Lower leg skin (tissue), 4 donors: Measurements from ENCODE around the gene SERAC1. TPM values are rescaled to one million over a fixed set of nuclear protein-coding genes. Genes with fewer than 3 reads are reported as not detected.

Experiments
- DNase-seq, 2 donors: peaks; one replicate each; pipeline ENCODE4 v3.0.0-alpha.2; 2019; ENCODE audit warnings: low spot score in 2 of 2
- H3K4me3 ChIP-seq: fragments of 200-600 bp; sonication (generic); 2 replicates; pipeline ENCODE4 v1.5.1; 2017; ENCODE audit warnings: mild to moderate bottlenecking, low read depth; ENCODE audit not compliant: poor library complexity, severe bottlenecking
- CTCF ChIP-seq, 3 donors: fragments of 450-650 bp; IDR thresholded peaks; one replicate each; pipeline ENCODE4 v1.5.1; 2016; ENCODE audit warnings: antibody characterized with exemption in 3 of 3, mild to moderate bottlenecking in 3 of 3, moderate library complexity in 2 of 3
- POLR2A ChIP-seq, 2 donors: fragments of 450-650 bp; IDR thresholded peaks; one replicate each; pipeline ENCODE4 v1.6.1; 2016 to 2017; ENCODE audit warnings: antibody characterized with exemption in 2 of 2, mild to moderate bottlenecking in 1 of 2, moderate library complexity in 1 of 2
- WGBS, 2 donors: methylation state at CpG; one replicate each; pipeline ENCODE4 v1.1.5; 2018; 5-methylcytosine and 5-hydroxymethylcytosine counted together
- intact Hi-C: fragments of 100-400 bp; cut with DNase I; formaldehyde crosslinking; loops from one replicate; pipeline ENCODE4 v1.15.0; 2023; ENCODE audit warnings: low total_unique reads
- total RNA-seq, 4 donors: library from RNA; depleted of rRNA; stranded (reverse); fragments of >200 nt; gene quantifications; one replicate each; pipeline ENCODE4 v1.1.0, GENCODE V29; 2016

SERAC1 gene
- total RNA-seq, 4 donors from 2014 or later = 9.2 to 13.9 (median 11.0) TPM

DNA sequence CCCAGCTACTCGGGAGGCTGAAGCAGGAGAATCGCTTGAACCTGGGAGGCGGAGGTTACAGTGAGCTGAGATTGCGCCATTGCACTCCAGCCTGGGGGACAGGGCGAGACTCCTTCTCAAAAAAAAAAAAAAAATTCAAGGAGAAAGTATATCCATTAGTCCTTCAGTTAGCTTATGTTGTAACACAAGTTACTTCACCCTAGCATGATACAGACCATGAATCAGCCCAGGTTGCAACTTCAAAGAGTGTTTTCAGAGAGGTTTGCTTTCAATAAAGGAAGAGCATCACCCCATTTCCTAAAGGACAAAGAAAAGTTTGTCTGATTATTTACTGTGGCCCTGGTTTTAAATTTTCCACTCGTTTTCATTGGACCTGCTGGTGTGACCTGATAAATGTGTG is 73.0 kb downstream of the SERAC1 start:
- TF ChIP-seq CTCF (IDR thresholded peaks at IDR 0.05) = no peak
- no peak for TF ChIP-seq POLR2A (IDR thresholded peaks at IDR 0.05)
- DNase-seq = no peak
- WGBS, 2 donors = 92 to 94% methylated on average over 6 of the region's 6 CpGs

DNA sequence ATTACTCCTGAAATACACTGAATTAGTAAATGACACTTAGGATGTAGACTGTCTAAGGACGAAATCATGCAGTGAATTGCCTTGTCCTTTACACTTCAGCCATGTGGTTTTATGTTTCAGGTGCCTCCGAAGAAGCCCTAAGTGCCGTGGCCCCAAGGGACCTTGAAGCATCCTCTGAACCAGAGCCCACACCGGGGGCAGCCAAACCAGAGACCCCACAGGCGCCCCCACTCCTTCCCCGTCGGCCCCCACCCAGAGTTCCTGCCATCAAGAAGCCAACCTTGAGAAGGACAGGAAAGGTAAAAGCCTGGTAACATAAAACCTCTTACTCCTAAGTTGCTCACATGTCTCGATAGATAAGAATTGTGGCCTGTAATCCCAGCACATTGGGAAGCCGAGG is 75.3 kb downstream of the SERAC1 start:
- H3K4me3 ChIP-seq = no peak overlapping the region
- 94 to 98% methylated on average over 9 of the region's 9 CpGs for WGBS, 2 donors
- TF ChIP-seq CTCF (IDR thresholded peaks at IDR 0.05) (no peak), POLR2A (IDR thresholded peaks at IDR 0.05) (no peak)
- intact Hi-C loops = no loop called here
- no peak for DNase-seq

More for the DNA sequence above, 73.0 kb downstream of the SERAC1 start:
- no peak overlapping the region for H3K4me3 ChIP-seq
- intact Hi-C loops = no loop called here

DNA sequence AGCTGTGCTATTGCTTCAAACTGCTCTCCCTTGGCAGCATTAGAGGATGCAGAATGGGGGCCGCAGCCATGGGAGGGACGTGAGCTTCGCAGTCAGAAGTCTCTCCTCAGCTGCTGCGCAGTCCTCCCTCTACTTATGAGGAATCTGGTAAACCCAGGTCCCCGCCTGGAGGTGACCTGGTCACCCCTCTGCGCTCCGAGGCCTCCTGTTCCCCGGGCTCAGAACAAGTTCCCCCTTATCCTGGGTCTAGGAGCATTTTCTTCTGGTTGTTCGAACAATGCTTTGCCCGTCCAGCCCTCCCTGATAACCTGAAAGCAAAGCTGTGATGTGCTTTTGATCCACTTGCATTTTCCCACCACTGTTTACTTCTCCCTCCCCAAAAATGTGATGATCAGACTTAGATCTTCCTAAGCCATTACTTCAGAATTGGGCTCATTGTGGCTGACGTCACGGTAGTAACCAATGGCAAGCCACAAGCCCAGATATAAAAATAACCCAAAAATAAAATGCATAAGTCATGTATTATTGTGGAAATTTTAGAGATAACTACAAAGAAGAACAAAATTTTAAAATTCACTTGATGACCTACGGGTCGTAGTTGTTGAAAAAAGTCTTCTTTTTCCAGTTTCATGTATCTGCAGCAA is 80.7 kb downstream of the SERAC1 start:
- intact Hi-C loops = no loop called here
- H3K4me3 ChIP-seq = no peak overlapping the region
- no peak for DNase-seq
- TF ChIP-seq POLR2A (IDR thresholded peaks at IDR 0.05) (no peak), CTCF (IDR thresholded peaks at IDR 0.05) (no peak)
- 95 to 96% methylated on average over 14 of the region's 14 CpGs for WGBS, 2 donors

GRCh38 chr6:158086504-158087223 is 81.4 kb downstream of the SERAC1 start:
- H3K4me3 ChIP-seq = no peak overlapping the region
- 85 to 92% methylated on average over 27 to 32 of the region's 32 CpGs for WGBS, 2 donors
- TF ChIP-seq POLR2A (IDR thresholded peaks at IDR 0.05) (no peak), CTCF (IDR thresholded peaks at IDR 0.05) (no peak)
- DNase-seq = no peak
- intact Hi-C loops = no loop called here

DNA sequence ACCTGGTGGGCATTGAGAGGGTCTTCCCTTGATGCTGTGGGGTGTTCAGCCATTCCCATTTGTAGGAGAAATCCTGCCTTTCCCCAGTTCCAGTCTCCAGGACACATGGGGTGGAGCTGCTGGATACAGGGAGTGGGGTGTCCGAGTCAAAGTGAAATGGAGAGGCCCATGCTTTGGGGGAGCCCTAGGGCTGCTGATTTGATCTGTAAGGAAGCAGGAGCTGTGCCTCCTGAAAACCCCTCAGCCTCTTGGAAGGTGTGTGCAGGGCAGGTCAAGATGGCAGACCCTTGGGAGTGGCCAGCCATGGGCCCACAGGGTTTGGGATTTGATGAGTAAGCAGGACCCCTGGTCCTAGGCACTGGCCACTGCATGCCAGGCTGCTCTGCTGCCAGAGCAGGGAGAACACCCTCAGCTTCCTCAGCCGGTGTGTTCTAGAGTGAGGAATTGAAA is 82.0 kb downstream of the SERAC1 start:
- intact Hi-C loops = no loop called here
- TF ChIP-seq POLR2A (IDR thresholded peaks at IDR 0.05) = no peak
- no peak overlapping the region for H3K4me3 ChIP-seq
- no peak for DNase-seq
- WGBS, 2 donors = 88 to 92% methylated on average over 2 of the region's 2 CpGs

DNA sequence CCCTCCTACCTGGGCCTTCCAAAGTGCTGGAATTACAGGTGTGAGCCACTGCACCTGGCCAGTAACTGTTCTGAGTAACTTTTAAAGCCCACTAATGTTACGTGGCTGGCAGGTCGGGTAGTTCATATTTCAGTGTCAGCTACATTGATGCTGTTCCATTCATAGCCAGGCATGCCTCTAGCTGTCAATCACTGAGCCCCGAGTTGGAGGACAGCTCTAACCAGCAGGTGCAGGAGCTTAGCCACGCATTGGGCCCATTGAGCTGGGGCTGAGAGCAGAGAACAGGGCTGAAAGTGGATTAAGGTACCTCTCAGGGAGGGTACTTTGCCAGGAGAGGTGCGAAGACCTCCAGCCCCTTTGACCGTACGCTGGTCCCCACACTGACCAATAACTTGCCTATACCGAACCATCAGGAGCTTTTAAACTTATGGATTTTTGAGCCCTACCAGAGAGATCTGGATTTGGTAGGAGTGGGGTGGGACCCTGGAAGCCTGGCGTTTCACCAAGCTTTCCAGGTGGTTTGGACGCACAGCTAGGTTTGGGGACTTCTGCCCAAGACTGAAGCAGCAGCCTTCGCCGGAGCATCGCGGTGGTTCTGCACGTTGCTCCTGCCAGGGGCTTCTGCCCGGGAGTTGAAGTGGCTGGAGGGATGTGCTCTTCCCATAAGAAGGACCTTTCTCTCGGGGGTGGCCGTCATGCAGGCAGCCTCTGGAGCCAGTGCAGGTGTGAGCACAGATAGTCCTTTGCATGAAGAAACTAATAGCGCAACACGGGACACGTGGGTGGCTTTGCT is 82.6 kb downstream of the SERAC1 start:
- WGBS, 2 donors = 85 to 87% methylated on average over 20 to 21 of the region's 21 CpGs
- DNase-seq = no peak
- intact Hi-C loops = no loop called here
- TF ChIP-seq POLR2A (IDR thresholded peaks at IDR 0.05) = no peak
- no peak for TF ChIP-seq CTCF (IDR thresholded peaks at IDR 0.05)
- no peak overlapping the region for H3K4me3 ChIP-seq
